ENCODE measurements around the gene PUM1.

The PUM1 gene

GRCh38 chr1:30929944-30930525 lies 135.5 kb downstream of the PUM1 start:
- 91 to 98% methylated on average over 4 to 5 of the region's 8 CpGs for WGBS, 2 experiments (ENCODE audit: insufficient coverage in 2 of 2)
- Histone ChIP-seq H3K4me1 (ENCODE audit: control insufficient read depth, insufficient read depth, low read length, poor library complexity, severe bottlenecking) (peaks cover 20% of the 10 kb centered on the region), H3K4me3 (ENCODE audit: extremely low read depth, insufficient read depth, low read length, poor library complexity, severe bottlenecking) (no peak overlapping the region), H3K27ac (ENCODE audit: low read depth, low read length, severe bottlenecking) (peak overlapping the region; percentile 23), H3K9me3 (ENCODE audit: control insufficient read depth, low read length) (no peaks in the 10 kb centered on the region), H3K36me3 (ENCODE audit: control insufficient read depth, insufficient read depth, low read length) (peaks cover 37% of the 10 kb centered on the region)

- Histone ChIP-seq H3K9me3 (ENCODE audit: control insufficient read depth, low read length) (no peaks in the 10 kb centered on the region), H3K36me3 (ENCODE audit: control insufficient read depth, insufficient read depth, low read length) (peaks cover 29% of the 10 kb centered on the region), H3K27ac (ENCODE audit: low read depth, low read length, severe bottlenecking) (no peak overlapping the region), H3K4me3 (ENCODE audit: extremely low read depth, insufficient read depth, low read length, poor library complexity, severe bottlenecking) (no peak overlapping the region), H3K4me1 (ENCODE audit: control insufficient read depth, insufficient read depth, low read length, poor library complexity, severe bottlenecking) (peaks cover 12% of the 10 kb centered on the region)
- 43 to 50% methylated on average over 1 to 2 of the region's 6 CpGs for WGBS, 2 experiments (ENCODE audit: insufficient coverage in 2 of 2)
These were observed 136.2 kb downstream of the PUM1 start for GRCh38 chr1:30929135-30929889.

DNA sequence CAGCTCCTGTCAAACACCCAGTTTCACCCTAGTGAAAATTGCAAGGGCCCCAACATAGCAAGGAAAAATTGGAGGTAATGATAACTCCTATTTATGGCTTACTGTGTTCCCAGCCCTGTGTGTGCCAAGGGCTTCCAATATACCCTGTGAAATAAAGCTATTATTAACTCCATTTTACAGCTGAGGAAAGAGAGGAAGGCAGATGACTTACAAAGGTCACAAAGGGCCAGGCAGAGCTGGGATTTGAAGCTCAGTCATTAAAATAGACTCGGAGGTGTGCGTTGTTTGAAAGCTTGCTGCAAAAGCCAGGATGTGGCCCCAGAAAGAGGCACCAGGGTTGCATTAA lies 136.8 kb downstream of the PUM1 start:
- no peaks in the 10 kb centered on the region for H3K9me3 ChIP-seq (ENCODE audit: control insufficient read depth, low read length)
- H3K27ac ChIP-seq (ENCODE audit: low read depth, low read length, severe bottlenecking): no peak overlapping the region
- H3K4me1 ChIP-seq (ENCODE audit: control insufficient read depth, insufficient read depth, low read length, poor library complexity, severe bottlenecking): peaks cover 8% of the 10 kb centered on the region
- peaks cover 24% of the 10 kb centered on the region for H3K36me3 ChIP-seq (ENCODE audit: control insufficient read depth, insufficient read depth, low read length)
- 86 to 95% methylated on average over 2 of the region's 2 CpGs for WGBS, 2 experiments (ENCODE audit: insufficient coverage in 2 of 2)
- H3K4me3 ChIP-seq (ENCODE audit: extremely low read depth, insufficient read depth, low read length, poor library complexity, severe bottlenecking): no peak overlapping the region

DNA sequence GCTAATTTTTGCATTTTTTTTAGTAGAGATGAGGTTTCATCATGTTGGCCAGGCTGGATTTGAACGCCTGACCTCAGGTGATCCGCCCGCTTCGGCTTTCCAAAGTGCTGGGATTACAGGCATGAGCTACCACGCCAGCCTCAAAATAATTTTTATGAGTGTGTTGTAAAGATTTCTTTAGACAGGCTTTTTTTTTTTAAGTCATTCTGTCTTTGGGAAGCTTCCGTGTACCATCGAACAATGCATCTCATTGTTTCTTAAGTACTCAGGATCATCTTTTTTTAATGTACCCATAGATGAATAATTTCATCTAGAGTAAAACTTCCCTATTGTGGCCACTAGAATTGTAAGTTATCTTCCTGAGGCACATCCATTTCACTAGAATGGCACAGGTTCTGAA lies 137.3 kb downstream of the PUM1 start:
- H3K4me3 ChIP-seq (ENCODE audit: extremely low read depth, insufficient read depth, low read length, poor library complexity, severe bottlenecking): no peak overlapping the region
- H3K4me1 ChIP-seq (ENCODE audit: control insufficient read depth, insufficient read depth, low read length, poor library complexity, severe bottlenecking): peaks cover 4% of the 10 kb centered on the region
- peaks cover 19% of the 10 kb centered on the region for H3K36me3 ChIP-seq (ENCODE audit: control insufficient read depth, insufficient read depth, low read length)
- WGBS, 2 experiments (ENCODE audit: insufficient coverage in 2 of 2): 93 to 96% methylated on average over 4 to 5 of the region's 7 CpGs
- H3K9me3 ChIP-seq (ENCODE audit: control insufficient read depth, low read length): no peaks in the 10 kb centered on the region
- no peak overlapping the region for H3K27ac ChIP-seq (ENCODE audit: low read depth, low read length, severe bottlenecking)

DNA sequence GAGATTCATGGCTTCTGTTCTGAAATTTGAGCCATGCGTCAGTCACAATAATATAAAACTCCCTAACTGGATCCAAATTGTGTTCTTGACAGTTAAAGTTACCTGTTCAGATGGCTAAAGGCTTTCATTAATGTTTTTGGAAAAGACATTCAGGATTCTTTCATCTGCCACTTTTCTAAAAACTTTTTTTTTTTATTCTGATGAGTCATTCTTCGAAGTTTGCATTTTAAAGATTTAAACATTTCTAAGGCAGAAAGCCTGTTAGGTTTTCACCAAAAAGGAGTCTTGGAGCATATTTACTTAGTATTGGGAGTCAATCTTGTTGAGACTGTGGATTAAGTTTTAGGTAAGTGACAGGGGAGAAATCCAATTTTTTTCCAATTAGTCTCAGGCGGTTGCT lies 138.1 kb downstream of the PUM1 start:
- H3K36me3 ChIP-seq (ENCODE audit: control insufficient read depth, insufficient read depth, low read length): peaks cover 12% of the 10 kb centered on the region
- peaks cover 4% of the 10 kb centered on the region for H3K4me1 ChIP-seq (ENCODE audit: control insufficient read depth, insufficient read depth, low read length, poor library complexity, severe bottlenecking)
- no peaks in the 10 kb centered on the region for H3K9me3 ChIP-seq (ENCODE audit: control insufficient read depth, low read length)
- WGBS, 2 experiments (ENCODE audit: insufficient coverage in 2 of 2): 93 to 100% methylated on average over 1 to 3 of the region's 3 CpGs
- H3K4me3 ChIP-seq (ENCODE audit: extremely low read depth, insufficient read depth, low read length, poor library complexity, severe bottlenecking): no peak overlapping the region
- H3K27ac ChIP-seq (ENCODE audit: low read depth, low read length, severe bottlenecking): no peak overlapping the region

DNA sequence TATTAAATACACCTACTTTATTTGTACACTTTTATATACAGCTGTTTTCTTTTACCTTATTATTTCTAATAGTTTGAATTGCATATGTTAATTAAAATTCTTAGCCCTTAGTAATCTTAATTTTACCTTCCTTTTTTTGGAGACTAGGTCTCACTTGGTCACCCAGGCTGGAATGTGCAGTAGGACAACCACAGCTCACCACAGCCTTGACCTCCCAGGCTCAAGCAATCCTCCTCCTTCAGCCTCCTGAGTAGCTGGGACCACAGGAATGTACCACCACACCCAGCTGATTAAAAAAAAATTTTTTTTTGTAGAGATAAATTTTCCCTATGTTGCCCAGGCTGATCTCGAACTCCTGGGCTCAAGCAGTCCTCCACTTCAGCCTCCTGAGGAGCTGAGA lies 141.9 kb downstream of the PUM1 start:
- no CpG with 5 or more reads among the region's 1 CpG for WGBS, 2 experiments (ENCODE audit: insufficient coverage in 2 of 2)
- H3K4me3 ChIP-seq (ENCODE audit: extremely low read depth, insufficient read depth, low read length, poor library complexity, severe bottlenecking): no peak overlapping the region
- H3K4me1 ChIP-seq (ENCODE audit: control insufficient read depth, insufficient read depth, low read length, poor library complexity, severe bottlenecking): peaks cover under 1% of the 10 kb centered on the region
- H3K27ac ChIP-seq (ENCODE audit: low read depth, low read length, severe bottlenecking): no peak overlapping the region
- H3K36me3 ChIP-seq (ENCODE audit: control insufficient read depth, insufficient read depth, low read length): no peaks in the 10 kb centered on the region
- H3K9me3 ChIP-seq (ENCODE audit: control insufficient read depth, low read length): no peaks in the 10 kb centered on the region

DNA sequence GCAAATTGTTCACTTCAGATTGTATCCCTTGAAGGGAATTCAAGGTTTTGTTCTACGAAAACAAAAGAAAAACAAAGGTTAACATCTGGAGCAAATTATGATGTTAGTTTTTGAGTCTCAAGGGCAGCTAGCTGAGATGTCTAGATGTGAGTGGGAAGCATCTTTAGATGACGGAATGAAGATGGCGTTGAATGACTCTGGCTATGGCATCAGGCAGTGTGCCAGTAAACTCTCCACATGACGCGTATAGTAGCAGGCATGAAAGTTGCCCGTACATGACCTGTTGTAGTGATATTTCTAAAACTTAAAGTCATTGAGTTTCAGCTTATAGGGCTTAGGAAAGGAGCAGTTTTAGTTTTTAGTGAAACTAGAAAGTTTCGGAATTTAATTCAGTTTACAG lies 144.7 kb downstream of the PUM1 start:
- Histone ChIP-seq H3K9me3 (ENCODE audit: control insufficient read depth, low read length) (no peaks in the 10 kb centered on the region), H3K4me3 (ENCODE audit: extremely low read depth, insufficient read depth, low read length, poor library complexity, severe bottlenecking) (no peak overlapping the region), H3K4me1 (ENCODE audit: control insufficient read depth, insufficient read depth, low read length, poor library complexity, severe bottlenecking) (no peaks in the 10 kb centered on the region), H3K27ac (ENCODE audit: low read depth, low read length, severe bottlenecking) (no peak overlapping the region), H3K36me3 (ENCODE audit: control insufficient read depth, insufficient read depth, low read length) (no peaks in the 10 kb centered on the region)
- WGBS, 2 experiments (ENCODE audit: insufficient coverage in 2 of 2): 90 to 94% methylated on average over 6 of the region's 7 CpGs

- no peak overlapping the region for H3K4me3 ChIP-seq (ENCODE audit: extremely low read depth, insufficient read depth, low read length, poor library complexity, severe bottlenecking)
- no peaks in the 10 kb centered on the region for H3K9me3 ChIP-seq (ENCODE audit: control insufficient read depth, low read length)
- no peaks in the 10 kb centered on the region for H3K4me1 ChIP-seq (ENCODE audit: control insufficient read depth, insufficient read depth, low read length, poor library complexity, severe bottlenecking)
- WGBS, 2 experiments (ENCODE audit: insufficient coverage in 2 of 2): 89 to 97% methylated on average over 7 of the region's 10 CpGs
- H3K36me3 ChIP-seq (ENCODE audit: control insufficient read depth, insufficient read depth, low read length): no peaks in the 10 kb centered on the region
- H3K27ac ChIP-seq (ENCODE audit: low read depth, low read length, severe bottlenecking): no peak overlapping the region
These were observed 146.3 kb downstream of the PUM1 start for GRCh38 chr1:30919025-30919881.

DNA sequence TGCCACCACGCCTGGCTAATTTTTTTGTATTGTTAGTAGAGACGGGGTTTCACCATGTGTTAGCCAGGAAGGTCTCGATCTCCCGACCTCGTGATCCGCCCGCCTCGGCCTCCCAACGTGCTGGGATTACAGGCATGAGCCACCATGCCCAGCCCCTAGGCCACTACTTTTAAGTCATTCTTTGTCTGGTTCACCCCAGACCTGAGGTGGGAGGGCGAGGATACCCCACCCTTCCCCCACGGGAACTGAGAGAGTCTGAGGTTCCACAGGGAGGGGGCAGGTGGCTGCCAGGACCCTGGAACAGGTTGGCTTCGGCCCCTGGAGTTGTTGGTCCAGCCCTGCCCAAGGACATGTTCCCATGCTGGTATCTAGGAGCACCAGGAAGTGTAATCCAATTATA lies 149.2 kb downstream of the PUM1 start:
- Histone ChIP-seq H3K4me1 (ENCODE audit: control insufficient read depth, insufficient read depth, low read length, poor library complexity, severe bottlenecking) (peaks cover under 1% of the 10 kb centered on the region), H3K9me3 (ENCODE audit: control insufficient read depth, low read length) (no peaks in the 10 kb centered on the region), H3K27ac (ENCODE audit: low read depth, low read length, severe bottlenecking) (no peak overlapping the region), H3K36me3 (ENCODE audit: control insufficient read depth, insufficient read depth, low read length) (no peaks in the 10 kb centered on the region), H3K4me3 (ENCODE audit: extremely low read depth, insufficient read depth, low read length, poor library complexity, severe bottlenecking) (no peak overlapping the region)
- WGBS, 2 experiments (ENCODE audit: insufficient coverage in 2 of 2): 94 to 96% methylated on average over 7 to 9 of the region's 12 CpGs

- H3K36me3 ChIP-seq (ENCODE audit: control insufficient read depth, insufficient read depth, low read length): no peaks in the 10 kb centered on the region
- H3K27ac ChIP-seq (ENCODE audit: low read depth, low read length, severe bottlenecking): no peak overlapping the region
- no peaks in the 10 kb centered on the region for H3K9me3 ChIP-seq (ENCODE audit: control insufficient read depth, low read length)
- 89 to 92% methylated on average over 10 of the region's 13 CpGs for WGBS, 2 experiments (ENCODE audit: insufficient coverage in 2 of 2)
- peaks cover 5% of the 10 kb centered on the region for H3K4me1 ChIP-seq (ENCODE audit: control insufficient read depth, insufficient read depth, low read length, poor library complexity, severe bottlenecking)
- H3K4me3 ChIP-seq (ENCODE audit: extremely low read depth, insufficient read depth, low read length, poor library complexity, severe bottlenecking): no peak overlapping the region
These were observed 149.9 kb downstream of the PUM1 start for GRCh38 chr1:30915491-30916230.

Data from mesodermal cell (in vitro differentiated cells).